HL-60/S4 treated with retinoic acid at 250 ng/mL for 4 days and 3 days (cell line): ENCODE data around the gene GLRX.

ENCODE experiments used
- in situ Hi-C: fragments of 300-500 bp; cut with MboI; formaldehyde crosslinking; loops from 2 replicates; pipeline ENCODE4 v1.7.0; 2022; ENCODE audit warnings: low sequenced_read_pairs

The GLRX gene

DNA sequence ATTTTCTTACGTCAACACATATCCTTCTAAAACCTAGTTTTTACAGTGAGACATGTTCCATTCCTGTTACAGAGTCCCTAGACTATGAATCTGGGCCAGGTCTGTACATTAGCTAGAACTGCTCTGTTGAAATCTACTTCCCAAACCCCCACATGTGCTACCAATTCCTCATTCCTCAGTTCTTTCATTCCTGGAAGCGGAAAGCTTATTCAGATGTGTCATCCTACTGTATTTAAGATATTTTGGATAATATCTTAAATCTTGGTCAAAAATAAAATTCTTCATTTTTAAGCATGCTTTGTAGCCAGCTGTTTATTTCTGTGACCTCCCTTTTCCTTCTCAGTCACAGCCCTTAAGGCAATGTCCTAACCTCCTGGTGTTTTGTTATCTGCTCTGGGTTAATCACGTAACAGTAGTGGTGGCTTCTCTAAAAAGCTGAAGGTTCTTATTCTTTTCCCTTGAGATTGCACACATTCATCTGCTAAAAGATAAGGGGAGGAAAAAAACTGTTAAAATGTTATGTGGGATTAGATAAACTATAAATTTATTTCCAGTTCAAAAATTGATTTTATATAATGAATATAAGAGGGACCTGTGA lies 35.6 kb downstream of the GLRX start:
- in situ Hi-C loops = no loop called here

DNA sequence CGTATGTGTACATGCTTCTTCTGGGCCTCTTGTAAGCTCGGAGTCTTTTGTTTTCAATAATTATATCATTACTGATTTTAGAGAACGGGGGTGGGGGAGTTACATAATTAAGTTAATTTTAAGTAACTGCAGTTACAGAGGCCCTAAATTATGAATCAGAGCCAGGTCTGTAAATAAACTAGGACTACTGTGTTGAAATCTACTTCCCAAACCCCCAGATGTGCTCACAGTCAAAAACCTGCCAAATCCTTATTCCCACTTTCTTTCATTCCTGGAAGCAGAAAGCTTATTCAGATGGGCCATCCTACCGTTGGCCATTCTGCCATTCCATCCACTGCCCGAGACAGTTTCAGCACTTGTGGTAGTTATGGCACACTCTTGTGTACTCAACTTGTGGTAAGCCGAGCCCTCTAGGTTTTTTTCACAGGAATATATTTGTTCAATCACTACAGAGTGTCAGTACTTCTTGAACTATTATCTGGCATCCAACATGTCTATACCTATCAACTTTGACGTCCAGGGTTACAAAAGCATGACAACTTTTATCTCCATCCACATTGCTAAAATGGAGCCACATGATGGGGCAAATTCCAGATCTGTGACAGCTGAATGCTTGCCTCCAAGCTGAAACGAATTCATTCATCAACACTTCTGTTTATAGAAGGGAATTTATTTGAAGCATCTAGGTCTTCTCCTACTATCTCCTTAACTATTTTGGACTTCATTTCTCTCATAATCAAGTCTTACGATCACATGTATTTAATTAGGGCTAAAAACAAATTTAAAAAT lies 37.8 kb downstream of the GLRX start:
- in situ Hi-C loops = no loop called here

DNA sequence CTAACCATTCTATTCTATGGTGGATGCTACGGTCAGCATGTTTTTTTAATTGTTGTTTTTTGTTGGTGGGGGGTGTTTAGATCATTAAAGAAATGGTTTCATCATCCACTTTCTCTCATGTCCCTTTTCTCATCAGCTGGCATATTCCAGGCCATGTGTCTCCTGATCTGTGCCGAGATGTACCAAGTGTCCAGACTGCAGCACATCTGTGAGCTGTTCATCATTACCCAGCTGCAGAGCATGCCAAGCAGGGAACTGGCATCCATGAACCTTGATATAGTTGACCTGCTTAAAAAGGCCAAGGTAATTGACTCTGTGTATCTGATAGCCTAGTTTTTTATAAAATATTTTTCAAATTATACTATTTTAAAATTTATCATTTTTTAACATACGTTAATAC lies 38.9 kb downstream of the GLRX start:
- in situ Hi-C loops = no loop called here

DNA sequence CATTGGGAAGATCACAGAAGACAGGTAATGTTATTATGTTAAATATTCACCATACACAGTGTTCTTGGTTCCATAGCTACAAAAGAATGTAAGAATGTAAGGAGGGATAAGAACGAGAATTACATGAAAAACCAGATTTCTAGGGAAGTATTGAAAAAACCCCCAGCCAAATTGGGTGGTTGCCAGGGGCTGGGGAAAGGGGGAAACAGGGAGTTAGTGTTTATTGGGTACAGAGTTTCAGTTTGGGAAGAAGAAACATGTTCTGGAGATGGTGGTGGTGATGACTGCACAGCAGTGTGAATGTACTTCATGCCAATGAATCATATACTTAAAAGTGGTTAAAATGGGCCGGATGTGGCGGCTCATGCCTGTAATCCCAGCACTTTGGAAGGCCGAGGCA lies 40.3 kb downstream of the GLRX start:
- in situ Hi-C loops = no loop called here

DNA sequence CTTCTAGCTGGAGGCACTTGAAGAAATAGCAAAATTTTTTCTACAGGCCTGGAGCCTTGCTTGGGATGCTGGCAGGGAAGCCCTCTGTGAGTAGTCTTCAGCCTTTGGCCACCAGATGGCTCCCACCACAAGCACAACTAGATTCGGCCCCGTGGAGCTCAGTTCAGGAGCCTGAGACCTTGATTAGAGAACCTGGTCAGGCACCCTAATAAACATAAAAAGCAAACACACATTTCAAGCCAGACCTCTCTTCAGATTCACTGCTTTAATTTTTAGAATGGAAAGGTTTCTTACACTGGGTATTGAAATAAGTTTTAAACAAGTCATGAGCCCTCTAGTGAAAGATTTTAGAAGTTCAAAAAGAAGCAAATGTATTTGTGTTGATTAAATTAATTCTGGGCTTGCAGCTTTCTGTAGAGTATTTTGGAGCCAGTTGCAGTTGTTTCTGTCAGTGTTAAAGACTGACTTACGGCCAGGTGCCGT lies 41.4 kb downstream of the GLRX start:
- in situ Hi-C loops = no loop called here

DNA sequence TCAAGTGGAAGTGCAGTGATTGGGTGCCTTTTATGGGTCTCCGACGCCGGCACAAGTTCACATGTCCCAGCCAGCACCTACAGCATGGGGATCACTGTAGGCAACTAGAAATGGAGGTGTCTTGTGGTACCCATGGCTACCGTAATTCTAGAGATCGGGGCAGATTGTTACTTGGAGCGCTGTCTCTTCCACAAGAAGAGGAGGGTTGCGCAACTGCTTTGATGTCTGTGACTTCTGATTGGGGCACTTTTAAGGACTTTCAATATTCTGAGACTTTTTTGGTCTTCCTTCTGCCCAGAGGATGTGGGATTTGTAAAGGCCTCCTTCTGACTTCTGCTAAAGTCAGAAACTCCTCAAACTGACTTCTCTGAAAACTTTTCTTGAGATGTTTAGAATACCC lies 41.9 kb downstream of the GLRX start:
- in situ Hi-C loops = no loop called here

DNA sequence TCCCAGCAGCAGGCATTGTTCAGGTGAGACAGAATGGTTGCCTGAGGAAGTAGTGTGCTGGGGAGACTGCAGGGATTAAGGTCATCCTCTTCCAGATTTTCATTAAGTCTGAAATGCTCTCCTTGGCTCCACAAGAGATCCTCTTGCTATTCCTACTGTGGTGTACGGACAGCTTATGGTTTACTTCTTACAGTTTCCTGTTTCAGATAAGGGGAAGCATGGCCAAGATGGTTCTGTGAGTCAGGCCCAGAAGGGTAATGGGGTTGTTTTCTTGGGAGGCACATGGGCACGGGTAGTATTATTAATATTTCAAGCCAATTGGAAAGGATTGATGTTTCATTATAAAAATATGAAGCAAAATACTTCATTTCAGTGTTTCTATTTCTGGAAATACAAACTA lies 42.9 kb downstream of the GLRX start:
- in situ Hi-C loops = no loop called here

DNA sequence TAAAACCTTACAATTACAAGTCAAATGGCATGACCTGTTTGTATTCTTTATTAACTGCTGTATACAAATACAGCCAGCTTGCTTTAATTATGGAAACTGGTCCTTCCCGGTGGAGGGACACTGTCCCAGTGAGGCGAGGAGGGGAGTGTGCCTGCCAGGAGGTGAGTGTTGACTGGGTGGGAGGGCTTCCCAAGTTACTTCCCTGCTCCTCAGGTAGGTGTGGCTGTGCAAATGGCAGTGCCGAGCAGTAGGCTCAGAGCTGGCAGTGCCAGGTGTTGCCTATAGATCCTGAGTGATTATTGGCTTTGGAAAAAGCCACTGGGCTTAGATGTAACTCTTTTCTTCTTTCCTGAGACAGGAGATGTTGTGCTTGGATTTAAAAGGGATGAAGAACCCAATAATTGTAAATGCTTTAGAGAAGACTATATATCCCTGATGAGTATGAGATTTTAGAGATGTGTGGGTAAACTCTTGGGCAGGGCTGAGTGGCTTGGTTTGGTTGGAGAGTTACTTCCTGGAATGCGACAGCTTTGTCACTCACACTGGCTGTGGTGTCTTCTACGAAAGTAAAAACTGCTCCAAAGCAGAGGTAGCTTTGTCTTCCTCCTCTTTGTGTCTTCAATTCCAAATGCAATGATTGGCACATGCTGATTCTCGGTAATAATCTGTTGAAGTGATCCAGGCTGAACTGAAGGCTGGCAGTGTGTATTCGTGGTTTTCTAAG lies 43.7 kb downstream of the GLRX start:
- in situ Hi-C loops = no loop called here

DNA sequence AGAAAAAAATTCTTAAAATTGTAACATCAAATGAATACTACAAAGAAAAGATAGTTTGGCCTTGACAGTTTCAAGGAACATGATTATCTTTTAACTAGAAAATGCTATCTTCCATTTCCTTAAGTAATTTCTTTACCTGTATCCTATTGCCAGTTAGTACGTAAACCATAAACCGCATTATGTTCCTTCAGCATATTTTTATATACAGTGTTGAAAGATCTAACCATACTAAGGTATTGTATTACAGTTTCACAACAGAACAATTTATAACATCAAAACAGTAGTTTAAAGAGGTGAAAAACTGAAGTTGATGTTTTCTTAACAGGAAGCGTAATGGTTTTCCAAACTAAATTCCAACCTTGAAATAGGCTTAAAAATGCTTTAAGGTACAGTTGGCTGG lies 45.1 kb downstream of the GLRX start:
- in situ Hi-C loops = no loop called here

DNA sequence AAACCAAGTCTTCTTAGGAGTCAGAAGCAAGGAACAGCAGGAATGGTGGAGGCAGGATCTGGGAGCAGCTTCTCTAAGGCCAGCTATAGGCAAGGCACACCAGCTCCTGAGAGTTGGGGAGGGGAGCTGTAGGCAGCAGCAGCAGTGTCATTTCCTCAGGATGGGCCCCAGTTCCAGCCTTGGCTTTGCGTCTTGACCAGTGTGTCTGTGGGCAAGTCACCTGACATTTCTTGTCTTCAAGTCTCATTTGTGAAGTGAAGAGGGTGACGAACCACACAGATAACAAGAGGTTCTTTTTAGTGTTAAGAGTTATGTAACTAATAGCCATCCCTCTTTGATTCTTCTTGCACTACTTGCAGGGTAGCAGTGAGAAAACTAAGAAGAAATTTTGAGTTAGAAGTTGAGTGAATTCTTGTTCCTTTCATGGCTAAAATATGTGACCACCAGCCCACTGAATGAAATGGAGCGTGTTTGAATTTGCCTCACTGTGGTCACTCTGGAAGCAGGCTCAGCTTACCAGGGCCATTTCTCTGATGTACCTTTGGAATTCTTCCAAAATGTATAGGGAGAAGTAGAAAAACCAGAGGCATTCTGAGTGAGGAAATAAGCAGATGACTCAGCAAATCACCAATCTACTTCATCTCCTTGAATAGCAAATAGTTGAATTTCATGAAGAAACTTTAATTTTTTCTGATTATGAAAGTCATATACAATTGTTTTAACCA lies 49.0 kb downstream of the GLRX start:
- in situ Hi-C loops = loop anchor here (25.0 kb wide), 1 partner anchor 111 kb away; no protein-coding TSS in a partner anchor

DNA sequence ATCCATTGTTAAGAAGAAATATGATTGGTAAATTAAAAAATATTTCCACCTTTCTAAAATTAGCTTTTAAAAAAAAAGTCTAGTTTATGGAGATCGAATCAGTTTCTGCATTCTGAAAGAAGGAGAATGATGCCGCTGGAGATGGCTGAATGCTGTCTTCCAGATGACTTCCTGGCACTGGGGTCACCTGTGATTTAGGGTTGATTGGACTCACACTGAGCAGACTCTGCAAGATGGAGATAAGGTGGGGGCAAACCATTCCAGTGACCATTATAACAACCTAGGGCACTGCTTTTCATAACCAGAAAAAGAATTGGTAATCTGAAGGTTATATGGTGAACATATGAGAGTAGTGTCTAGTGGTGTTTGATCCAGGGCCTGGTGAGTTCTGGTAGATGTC lies 50.6 kb downstream of the GLRX start:
- in situ Hi-C loops = loop anchor here (25.0 kb wide), 1 partner anchor 110 kb away; no protein-coding TSS in a partner anchor

DNA sequence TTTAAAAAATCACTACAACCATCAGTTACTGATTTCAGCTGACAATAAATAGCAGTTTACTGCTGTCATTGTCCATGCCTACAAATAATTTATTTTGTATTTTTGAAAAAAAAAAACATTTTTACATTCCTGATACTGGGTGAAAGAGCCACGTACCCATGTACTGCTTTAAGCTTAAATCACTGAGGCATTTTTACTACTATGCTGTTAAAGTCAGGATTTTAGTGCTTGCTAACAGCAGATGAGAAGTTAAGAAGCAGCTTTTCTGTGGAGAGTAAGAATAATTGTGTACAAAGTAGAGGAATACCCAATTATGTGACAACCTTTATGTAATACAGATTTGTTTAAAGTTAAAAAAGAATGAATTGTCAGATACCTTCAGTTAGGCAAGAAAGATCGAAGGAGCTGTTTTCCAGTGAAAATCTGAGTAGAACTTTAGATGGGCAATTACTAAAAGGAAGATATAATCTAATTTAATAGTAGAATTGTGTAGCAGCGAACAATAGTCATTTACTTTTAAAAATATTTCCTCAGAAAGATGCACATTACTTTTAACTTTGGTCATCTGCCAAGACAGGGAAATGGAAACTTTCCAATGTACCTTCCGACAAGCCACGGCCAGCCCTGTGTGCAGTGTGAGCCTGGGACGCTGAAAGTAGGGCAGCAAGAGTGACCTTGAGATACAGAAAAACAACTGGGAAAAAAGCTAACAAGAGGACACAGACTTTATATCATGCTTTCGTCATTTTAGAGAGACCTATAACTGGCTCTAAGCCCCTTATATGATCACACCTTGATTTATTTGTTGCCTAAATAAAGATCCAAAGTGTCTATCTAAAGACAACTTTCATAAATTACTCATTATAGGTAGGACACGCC lies 51.5 kb downstream of the GLRX start:
- in situ Hi-C loops = loop anchor here (25.0 kb wide), 1 partner anchor 109 kb away; no protein-coding TSS in a partner anchor

DNA sequence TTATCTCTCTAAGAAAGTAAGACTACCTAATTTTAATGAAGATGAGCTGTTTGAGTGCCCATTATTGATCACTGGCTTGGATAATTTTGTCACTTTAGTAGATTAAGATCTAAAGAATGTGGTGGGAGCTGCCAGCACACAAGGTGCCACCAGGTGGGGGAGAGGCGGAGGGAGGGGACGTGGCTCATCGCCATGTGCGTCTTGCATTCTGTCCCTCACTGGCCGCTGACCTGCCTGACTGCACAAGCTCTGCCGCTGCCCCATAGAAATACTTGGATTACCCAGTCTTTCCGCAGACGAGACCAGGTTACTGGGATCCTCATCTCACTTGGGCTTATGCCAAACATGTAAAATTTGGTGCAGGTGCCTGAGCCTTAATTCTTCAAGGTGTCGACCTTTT lies 53.8 kb downstream of the GLRX start:
- in situ Hi-C loops = loop anchor here (25.0 kb wide), 1 partner anchor 106 kb away; no protein-coding TSS in a partner anchor

DNA sequence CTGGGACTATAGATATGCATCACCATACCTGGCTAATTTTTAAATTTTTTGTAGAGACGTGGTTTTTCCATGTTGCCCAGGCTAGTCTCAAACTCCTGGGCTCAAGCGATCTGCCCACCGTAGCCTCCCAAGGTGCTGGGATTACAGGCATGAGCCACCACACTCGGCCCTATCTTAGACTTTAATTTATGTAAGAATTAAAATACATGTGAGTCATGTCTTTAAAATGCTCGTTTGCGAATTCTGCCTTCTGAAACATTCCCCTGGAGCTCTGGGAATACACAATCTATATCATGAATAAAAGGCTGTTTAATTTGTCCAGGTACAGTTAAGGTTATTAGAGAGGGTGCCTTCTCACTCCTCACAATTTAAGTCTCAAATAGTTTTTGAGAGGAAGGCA lies 58.6 kb downstream of the GLRX start:
- in situ Hi-C loops = loop anchor here (25.0 kb wide), 1 partner anchor 102 kb away; no protein-coding TSS in a partner anchor
